ENCODE data around the gene EFNA5. TPM values are rescaled to one million over a fixed set of nuclear protein-coding genes. Genes with fewer than 3 reads are reported as not detected.

EFNA5 gene
- polyA plus RNA-seq, 1 donor from 2014 or later, result 4.2 TPM

GRCh38 chr5:107430071-107430625, 240.6 kb downstream of the EFNA5 start:
- no peak overlapping the region for H3K4me3 ChIP-seq (ENCODE audit: low read length)
- TF ChIP-seq TAF1 (IDR thresholded peaks at IDR 0.05; ENCODE audit: low read depth) (no peak), EP300 (conservative IDR thresholded peaks at IDR 0.05; ENCODE audit: poor library complexity, severe bottlenecking) (no peak), POLR2AphosphoS5 (IDR thresholded peaks at IDR 0.05) (no peak)
- no peaks in the 10 kb centered on the region for H4K20me1 ChIP-seq (ENCODE audit: insufficient read depth)
- no peaks in the 10 kb centered on the region for H3K36me3 ChIP-seq (ENCODE audit: insufficient read depth, low read length)
- H3K9me2 ChIP-seq (ENCODE audit: insufficient read depth, low read length), result no peaks in the 10 kb centered on the region
- H2AFZ ChIP-seq (ENCODE audit: low read depth, low read length), result no peak overlapping the region
- H3K4me2 ChIP-seq (ENCODE audit: low read length), result no peak overlapping the region
- H3F3A ChIP-seq (ENCODE audit: insufficient read depth, low read length, poor library complexity, severe bottlenecking), result no peaks in the 10 kb centered on the region
- peaks cover 13% of the 10 kb centered on the region for H3K79me2 ChIP-seq (replicated peaks; ENCODE audit: insufficient read depth, low read length)
- H3K9me3 ChIP-seq (ENCODE audit: low read length), result no peaks in the 10 kb centered on the region
- no peak overlapping the region for H3K27ac ChIP-seq (ENCODE audit: low read length)
- no peak overlapping the region for H3K9ac ChIP-seq (ENCODE audit: low read length)
- H3K27me3 ChIP-seq (ENCODE audit: insufficient read depth, low read depth, low read length), result no peaks in the 10 kb centered on the region

- Histone ChIP-seq H3K4me2 (ENCODE audit: low read length) (no peak overlapping the region), H3K79me2 (replicated peaks; ENCODE audit: insufficient read depth, low read length) (peaks cover 8% of the 10 kb centered on the region), H3K27ac (ENCODE audit: low read length) (no peak overlapping the region)
Observed at GRCh38 chr5:107428303-107428813, 242.4 kb downstream of the EFNA5 start.

GRCh38 chr5:107426872-107427271, 243.9 kb downstream of the EFNA5 start:
- Histone ChIP-seq H3K27ac (ENCODE audit: low read length) (no peak overlapping the region), H3K9ac (ENCODE audit: low read length) (no peak overlapping the region), H3K4me2 (ENCODE audit: low read length) (no peak overlapping the region), H3K9me2 (ENCODE audit: insufficient read depth, low read length) (no peaks in the 10 kb centered on the region), H3F3A (ENCODE audit: insufficient read depth, low read length, poor library complexity, severe bottlenecking) (no peaks in the 10 kb centered on the region), H3K4me3 (ENCODE audit: low read length) (no peak overlapping the region), H3K79me2 (replicated peaks; ENCODE audit: insufficient read depth, low read length) (peaks cover 6% of the 10 kb centered on the region), H3K36me3 (ENCODE audit: insufficient read depth, low read length) (no peaks in the 10 kb centered on the region), H2AFZ (ENCODE audit: low read depth, low read length) (no peak overlapping the region), H3K27me3 (ENCODE audit: insufficient read depth, low read depth, low read length) (no peaks in the 10 kb centered on the region), H4K20me1 (ENCODE audit: insufficient read depth) (no peaks in the 10 kb centered on the region), H3K9me3 (ENCODE audit: low read length) (no peaks in the 10 kb centered on the region)
- TF ChIP-seq CTCF (IDR thresholded peaks at IDR 0.05; ENCODE audit: poor library complexity, severe bottlenecking) (no peak), EZH2 (IDR thresholded peaks at IDR 0.05; ENCODE audit: borderline replicate concordance, insufficient read depth, low read length, poor library complexity, severe bottlenecking) (no peak), SMC3 (conservative IDR thresholded peaks at IDR 0.05; ENCODE audit: poor library complexity) (no peak), REST (IDR thresholded peaks at IDR 0.05; ENCODE audit: borderline replicate concordance) (no peak), RAD21 (conservative IDR thresholded peaks at IDR 0.05) (no peak), MXI1 (conservative IDR thresholded peaks at IDR 0.05; ENCODE audit: poor library complexity, severe bottlenecking) (no peak), TAF1 (IDR thresholded peaks at IDR 0.05; ENCODE audit: low read depth) (no peak), EP300 (conservative IDR thresholded peaks at IDR 0.05; ENCODE audit: poor library complexity, severe bottlenecking) (no peak), POLR2AphosphoS5 (IDR thresholded peaks at IDR 0.05) (no peak)

More at GRCh38 chr5:107428303-107428813, 242.4 kb downstream of the EFNA5 start:
- H3K4me3 ChIP-seq (ENCODE audit: low read length), result no peak overlapping the region
- no peaks in the 10 kb centered on the region for H3K27me3 ChIP-seq (ENCODE audit: insufficient read depth, low read depth, low read length)
- H3K9me3 ChIP-seq (ENCODE audit: low read length), result no peaks in the 10 kb centered on the region
- TF ChIP-seq RAD21 (conservative IDR thresholded peaks at IDR 0.05) (no peak), EP300 (conservative IDR thresholded peaks at IDR 0.05; ENCODE audit: poor library complexity, severe bottlenecking) (no peak), TAF1 (IDR thresholded peaks at IDR 0.05; ENCODE audit: low read depth) (no peak), EZH2 (IDR thresholded peaks at IDR 0.05; ENCODE audit: borderline replicate concordance, insufficient read depth, low read length, poor library complexity, severe bottlenecking) (no peak), MXI1 (conservative IDR thresholded peaks at IDR 0.05; ENCODE audit: poor library complexity, severe bottlenecking) (no peak), CTCF (IDR thresholded peaks at IDR 0.05; ENCODE audit: poor library complexity, severe bottlenecking) (no peak), POLR2AphosphoS5 (IDR thresholded peaks at IDR 0.05) (no peak), SMC3 (conservative IDR thresholded peaks at IDR 0.05; ENCODE audit: poor library complexity) (no peak)
- H4K20me1 ChIP-seq (ENCODE audit: insufficient read depth), result no peaks in the 10 kb centered on the region
- H2AFZ ChIP-seq (ENCODE audit: low read depth, low read length), result no peak overlapping the region
- H3K9ac ChIP-seq (ENCODE audit: low read length), result no peak overlapping the region
- no peaks in the 10 kb centered on the region for H3K36me3 ChIP-seq (ENCODE audit: insufficient read depth, low read length)
- no peaks in the 10 kb centered on the region for H3F3A ChIP-seq (ENCODE audit: insufficient read depth, low read length, poor library complexity, severe bottlenecking)
- H3K9me2 ChIP-seq (ENCODE audit: insufficient read depth, low read length), result no peaks in the 10 kb centered on the region

All from neural cell (in vitro differentiated cells).